ENCODE measurements around the gene SLC9A9. TPM values are rescaled to one million over a fixed set of nuclear protein-coding genes. Genes with fewer than 3 reads are reported as not detected.

SLC9A9 gene
- total and polyA plus RNA-seq, 4 donors = 12.0 to 39.7 (median 19.1) TPM

DNA sequence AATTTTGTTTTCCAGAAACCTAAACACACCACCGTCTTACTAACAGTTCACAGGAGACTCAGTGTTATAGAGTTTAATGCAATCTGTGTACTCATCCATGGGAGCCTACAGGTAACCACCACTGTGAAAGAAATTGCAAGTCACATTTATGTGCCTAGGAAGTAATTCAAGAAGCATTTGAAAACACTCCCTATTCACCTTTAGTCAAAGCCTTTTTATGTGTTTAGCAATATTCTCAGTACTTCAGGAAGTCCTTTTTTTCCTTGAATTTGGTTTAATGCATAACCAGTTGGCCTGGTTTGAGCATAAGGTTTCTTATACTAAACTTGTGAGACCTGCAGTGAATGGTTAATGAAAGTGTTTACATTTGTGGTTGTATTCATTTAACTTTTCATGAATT lies 382.6 kb downstream of the SLC9A9 start:
- H3K36me3 ChIP-seq (ENCODE audit: control insufficient read depth, insufficient read depth, low read length) = no peaks in the 10 kb centered on the region
- H3K9me3 ChIP-seq (ENCODE audit: control insufficient read depth, insufficient read depth, low read length) = no peaks in the 10 kb centered on the region
- no peak overlapping the region for H3K27ac ChIP-seq (ENCODE audit: low read depth, low read length)
- no peak overlapping the region for H3K4me3 ChIP-seq (ENCODE audit: low read depth, low read length)
- H3K4me1 ChIP-seq (ENCODE audit: control insufficient read depth, insufficient read depth, low read length) = no peaks in the 10 kb centered on the region
- no peaks in the 10 kb centered on the region for H3K27me3 ChIP-seq (ENCODE audit: control insufficient read depth, insufficient read depth, low read length)
- WGBS (ENCODE audit: insufficient coverage) = no CpG with 5 or more reads among the region's 1 CpG
- peak in 1 of 6 donors; percentile 79 for DNase-seq (ENCODE audit: low read depth in 4 of 6, low spot score in 6 of 6)

DNA sequence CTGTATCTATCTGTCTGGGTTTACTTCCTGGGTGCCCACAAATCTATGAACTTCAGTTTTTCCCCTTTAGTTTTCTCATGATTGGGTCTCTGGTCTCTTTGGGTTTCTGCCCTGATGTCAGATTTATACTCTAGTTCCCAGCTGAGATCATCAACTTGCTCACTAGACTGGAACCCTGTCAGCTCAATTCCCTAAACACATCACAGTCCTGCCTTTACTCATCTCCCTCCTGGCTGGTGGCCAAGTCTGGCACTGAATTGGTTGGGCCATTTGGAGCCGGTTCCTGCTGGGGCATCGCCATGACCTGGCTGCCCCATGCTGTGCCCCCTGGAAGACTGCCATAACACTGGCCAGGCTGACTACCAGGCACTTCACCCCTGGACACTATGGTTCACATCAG lies 383.4 kb downstream of the SLC9A9 start:
- Histone ChIP-seq H3K4me1 (ENCODE audit: control insufficient read depth, insufficient read depth, low read length) (no peaks in the 10 kb centered on the region), H3K9me3 (ENCODE audit: control insufficient read depth, insufficient read depth, low read length) (no peaks in the 10 kb centered on the region), H3K36me3 (ENCODE audit: control insufficient read depth, insufficient read depth, low read length) (no peaks in the 10 kb centered on the region), H3K27me3 (ENCODE audit: control insufficient read depth, insufficient read depth, low read length) (no peaks in the 10 kb centered on the region), H3K27ac (ENCODE audit: low read depth, low read length) (no peak overlapping the region), H3K4me3 (ENCODE audit: low read depth, low read length) (no peak overlapping the region)
- no peak for DNase-seq (ENCODE audit: low read depth in 4 of 6, low spot score in 6 of 6)
- 19% methylated on average over 2 of the region's 2 CpGs for WGBS (ENCODE audit: insufficient coverage)

DNA sequence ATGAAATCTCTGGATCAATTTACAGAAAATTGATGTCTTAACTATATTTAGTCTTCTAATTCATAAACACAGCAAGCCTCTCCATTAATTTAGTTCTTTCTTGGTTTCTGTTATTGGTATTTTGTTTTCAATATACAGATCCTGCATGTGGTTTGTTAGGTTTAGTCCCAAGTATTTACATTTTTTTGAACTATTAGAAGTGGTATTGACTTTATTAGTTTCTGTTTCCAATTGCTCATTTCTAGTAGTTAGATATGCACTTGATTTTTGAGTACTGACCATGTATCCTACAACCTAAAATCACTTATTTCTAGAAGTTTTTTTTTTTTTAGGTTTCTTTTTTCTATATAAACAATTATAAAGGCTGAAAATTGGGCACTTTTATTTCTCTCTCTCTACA lies 392.8 kb downstream of the SLC9A9 start:
- Histone ChIP-seq H3K27ac (ENCODE audit: low read depth, low read length) (no peak overlapping the region), H3K27me3 (ENCODE audit: control insufficient read depth, insufficient read depth, low read length) (no peaks in the 10 kb centered on the region), H3K4me1 (ENCODE audit: control insufficient read depth, insufficient read depth, low read length) (no peaks in the 10 kb centered on the region), H3K9me3 (ENCODE audit: control insufficient read depth, insufficient read depth, low read length) (peaks cover 2% of the 10 kb centered on the region), H3K36me3 (ENCODE audit: control insufficient read depth, insufficient read depth, low read length) (no peaks in the 10 kb centered on the region), H3K4me3 (ENCODE audit: low read depth, low read length) (no peak overlapping the region)
- no peak for DNase-seq (ENCODE audit: low read depth in 4 of 6, low spot score in 6 of 6)

DNA sequence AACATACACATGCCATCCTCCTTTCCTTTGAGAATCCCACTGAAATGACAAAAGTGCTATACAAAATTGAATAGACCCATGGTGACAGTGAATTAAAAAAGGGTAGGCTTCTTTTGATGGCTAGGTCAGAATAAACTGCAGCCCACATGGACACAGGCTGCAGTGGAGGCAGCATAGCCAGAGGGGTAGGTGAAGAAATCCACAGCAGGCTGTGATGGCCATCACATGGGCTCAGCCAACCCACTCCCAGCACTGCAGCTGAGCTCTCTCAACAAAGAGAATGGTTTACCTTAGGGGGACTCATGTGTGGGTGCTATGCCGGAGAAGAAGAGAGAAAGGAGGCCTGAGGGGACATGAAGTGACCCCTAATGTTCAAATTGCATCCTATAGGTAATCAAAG lies 397.6 kb downstream of the SLC9A9 start:
- peaks cover 2% of the 10 kb centered on the region for H3K9me3 ChIP-seq (ENCODE audit: control insufficient read depth, insufficient read depth, low read length)
- DNase-seq (ENCODE audit: low read depth in 4 of 6, low spot score in 6 of 6) = no peak
- no CpG with 5 or more reads among the region's 1 CpG for WGBS (ENCODE audit: insufficient coverage)
- H3K4me1 ChIP-seq (ENCODE audit: control insufficient read depth, insufficient read depth, low read length) = no peaks in the 10 kb centered on the region
- no peaks in the 10 kb centered on the region for H3K36me3 ChIP-seq (ENCODE audit: control insufficient read depth, insufficient read depth, low read length)
- no peak overlapping the region for H3K27ac ChIP-seq (ENCODE audit: low read depth, low read length)
- H3K27me3 ChIP-seq (ENCODE audit: control insufficient read depth, insufficient read depth, low read length) = no peaks in the 10 kb centered on the region
- H3K4me3 ChIP-seq (ENCODE audit: low read depth, low read length) = no peak overlapping the region

DNA sequence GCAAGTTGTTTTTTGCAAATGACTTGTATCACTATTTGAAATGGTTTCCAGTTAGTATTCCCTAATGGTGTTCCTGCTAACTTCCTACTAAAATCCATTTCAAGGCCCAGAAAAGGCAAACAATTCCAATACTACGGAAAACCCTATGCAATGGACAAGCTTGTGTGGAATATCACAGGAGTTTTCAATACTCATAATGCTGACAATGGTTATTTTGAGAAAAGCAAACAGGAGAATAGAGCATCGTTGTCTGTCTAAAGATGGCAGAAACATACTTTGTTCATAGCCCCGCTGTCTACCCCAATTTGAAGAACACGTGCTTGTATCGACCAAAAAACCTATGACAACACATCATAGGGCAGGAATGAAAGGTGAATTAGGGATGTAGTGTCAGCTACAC lies 400.8 kb downstream of the SLC9A9 start:
- WGBS (ENCODE audit: insufficient coverage) = 96% methylated on average over 3 of the region's 5 CpGs
- H3K4me3 ChIP-seq (ENCODE audit: low read depth, low read length) = no peak overlapping the region
- H3K4me1 ChIP-seq (ENCODE audit: control insufficient read depth, insufficient read depth, low read length) = no peaks in the 10 kb centered on the region
- H3K27me3 ChIP-seq (ENCODE audit: control insufficient read depth, insufficient read depth, low read length) = no peaks in the 10 kb centered on the region
- no peaks in the 10 kb centered on the region for H3K36me3 ChIP-seq (ENCODE audit: control insufficient read depth, insufficient read depth, low read length)
- no peak overlapping the region for H3K27ac ChIP-seq (ENCODE audit: low read depth, low read length)
- no peak for DNase-seq (ENCODE audit: low read depth in 4 of 6, low spot score in 6 of 6)
- H3K9me3 ChIP-seq (ENCODE audit: control insufficient read depth, insufficient read depth, low read length) = no peaks in the 10 kb centered on the region

DNA sequence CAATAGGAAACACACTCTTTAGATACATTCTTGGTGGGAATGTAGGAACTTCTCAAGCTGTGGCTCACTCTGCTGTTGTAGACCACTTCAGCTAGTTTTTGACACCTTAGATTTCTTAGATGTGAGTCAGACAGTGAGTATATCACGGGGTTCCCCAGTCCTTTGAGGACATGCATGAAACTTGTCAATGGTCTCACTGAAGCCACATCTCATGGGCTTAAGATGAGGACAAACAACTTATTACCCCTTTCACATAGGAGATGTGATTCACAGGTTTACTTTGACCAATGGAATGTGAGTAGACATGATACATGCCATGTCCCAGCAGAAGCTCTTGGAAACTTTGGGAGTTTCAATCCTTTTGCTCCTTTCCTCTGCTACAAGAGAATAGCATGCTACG lies 403.1 kb downstream of the SLC9A9 start:
- Histone ChIP-seq H3K27me3 (ENCODE audit: control insufficient read depth, insufficient read depth, low read length) (no peaks in the 10 kb centered on the region), H3K27ac (ENCODE audit: low read depth, low read length) (no peak overlapping the region), H3K4me1 (ENCODE audit: control insufficient read depth, insufficient read depth, low read length) (no peaks in the 10 kb centered on the region), H3K36me3 (ENCODE audit: control insufficient read depth, insufficient read depth, low read length) (no peaks in the 10 kb centered on the region), H3K4me3 (ENCODE audit: low read depth, low read length) (no peak overlapping the region), H3K9me3 (ENCODE audit: control insufficient read depth, insufficient read depth, low read length) (no peaks in the 10 kb centered on the region)
- WGBS (ENCODE audit: insufficient coverage) = 100% methylated on average over 1 of the region's 2 CpGs
- no peak for DNase-seq (ENCODE audit: low read depth in 4 of 6, low spot score in 6 of 6)

DNA sequence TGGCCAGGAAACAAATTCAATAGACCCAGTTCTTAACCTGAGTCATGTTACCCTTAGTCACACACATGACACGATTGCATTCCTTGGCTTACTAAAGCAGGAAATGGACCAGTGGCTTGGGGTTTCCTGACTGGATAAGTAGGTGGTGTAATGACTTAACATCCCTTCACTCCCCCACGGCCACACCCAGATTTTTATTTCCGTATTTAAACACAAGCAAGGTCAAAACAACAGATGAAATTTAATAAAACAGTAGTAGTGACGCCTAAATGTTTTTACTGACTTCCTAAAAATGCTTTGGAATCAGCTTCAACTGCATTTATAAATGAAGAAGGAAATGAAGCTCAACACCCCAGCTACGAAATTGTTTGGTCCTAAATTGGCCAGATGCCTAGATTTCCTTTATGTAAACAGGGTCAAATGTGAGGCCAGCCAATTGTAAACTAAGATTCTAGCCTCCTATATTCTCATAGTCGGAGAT lies 404.4 kb downstream of the SLC9A9 start:
- H3K4me1 ChIP-seq (ENCODE audit: control insufficient read depth, insufficient read depth, low read length) = no peaks in the 10 kb centered on the region
- no peaks in the 10 kb centered on the region for H3K36me3 ChIP-seq (ENCODE audit: control insufficient read depth, insufficient read depth, low read length)
- DNase-seq (ENCODE audit: low read depth in 4 of 6, low spot score in 6 of 6) = no peak
- H3K9me3 ChIP-seq (ENCODE audit: control insufficient read depth, insufficient read depth, low read length) = no peaks in the 10 kb centered on the region
- no peaks in the 10 kb centered on the region for H3K27me3 ChIP-seq (ENCODE audit: control insufficient read depth, insufficient read depth, low read length)
- no peak overlapping the region for H3K27ac ChIP-seq (ENCODE audit: low read depth, low read length)
- WGBS (ENCODE audit: insufficient coverage) = no CpG with 5 or more reads among the region's 6 CpGs
- H3K4me3 ChIP-seq (ENCODE audit: low read depth, low read length) = no peak overlapping the region

DNA sequence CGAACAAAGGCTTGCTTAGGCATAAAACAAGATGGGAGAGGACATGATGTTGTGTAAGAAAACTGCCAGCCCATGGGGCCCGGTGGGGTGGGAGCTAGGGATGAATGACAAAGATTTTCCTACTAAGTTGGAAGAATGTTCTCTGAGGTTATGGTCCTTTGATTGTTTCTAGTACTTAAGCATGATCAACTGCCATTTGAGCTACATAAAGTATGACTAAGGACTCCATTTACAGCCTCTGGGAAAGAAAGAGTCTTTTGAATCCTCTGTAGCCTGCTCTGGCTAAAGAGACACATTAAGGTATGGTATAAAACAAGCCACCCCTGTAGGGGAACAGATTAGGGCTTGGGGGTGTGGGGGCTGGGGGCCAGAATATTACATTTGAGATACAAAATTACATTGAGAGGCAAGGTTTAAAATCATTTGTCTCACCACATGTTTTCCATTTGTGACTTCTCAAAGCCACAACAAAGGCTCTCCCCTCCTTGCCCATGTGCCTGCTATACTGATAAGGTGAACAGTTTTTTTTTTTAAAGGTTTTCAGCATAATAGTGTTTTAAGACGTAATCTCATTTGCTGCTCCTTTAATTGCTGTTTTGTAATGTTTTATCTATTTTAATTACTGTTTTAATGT lies 405.3 kb downstream of the SLC9A9 start:
- DNase-seq (ENCODE audit: low read depth in 4 of 6, low spot score in 6 of 6) = no peak
- Histone ChIP-seq H3K4me3 (ENCODE audit: low read depth, low read length) (no peak overlapping the region), H3K4me1 (ENCODE audit: control insufficient read depth, insufficient read depth, low read length) (no peaks in the 10 kb centered on the region), H3K27ac (ENCODE audit: low read depth, low read length) (no peak overlapping the region), H3K36me3 (ENCODE audit: control insufficient read depth, insufficient read depth, low read length) (no peaks in the 10 kb centered on the region), H3K9me3 (ENCODE audit: control insufficient read depth, insufficient read depth, low read length) (no peaks in the 10 kb centered on the region), H3K27me3 (ENCODE audit: control insufficient read depth, insufficient read depth, low read length) (no peaks in the 10 kb centered on the region)
- WGBS (ENCODE audit: insufficient coverage) = 76% methylated on average over 2 of the region's 3 CpGs

DNA sequence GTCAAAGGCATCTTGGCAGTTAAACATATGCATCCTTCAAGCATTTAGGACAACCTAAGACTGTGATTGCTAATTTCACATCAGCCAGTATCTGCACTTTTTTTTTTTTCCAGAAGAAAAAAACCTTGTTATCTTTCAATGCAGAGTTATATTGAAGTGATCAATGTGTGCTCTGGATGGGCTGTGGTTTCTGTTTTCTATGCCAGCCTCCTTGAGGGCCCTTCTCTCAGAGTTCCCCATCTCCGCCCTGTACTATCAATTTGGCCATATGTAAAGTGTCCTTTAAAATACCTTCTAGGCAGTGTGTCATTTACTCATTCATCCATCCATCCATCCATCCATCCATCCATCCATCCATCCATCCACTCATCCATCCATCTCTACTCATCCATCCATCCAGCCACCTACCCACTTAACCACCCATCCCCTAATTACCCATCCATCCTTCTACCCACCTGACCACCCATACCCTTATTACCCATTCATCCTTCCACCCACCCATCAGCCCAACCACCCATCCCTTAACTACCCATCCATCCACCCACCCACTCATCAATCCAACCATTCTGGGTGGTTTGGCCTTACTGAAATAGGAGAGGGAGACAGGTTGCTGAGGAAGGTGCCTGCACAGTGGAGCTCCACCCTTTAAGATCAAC lies 406.6 kb downstream of the SLC9A9 start:
- Histone ChIP-seq H3K36me3 (ENCODE audit: control insufficient read depth, insufficient read depth, low read length) (no peaks in the 10 kb centered on the region), H3K4me3 (ENCODE audit: low read depth, low read length) (no peak overlapping the region), H3K27ac (ENCODE audit: low read depth, low read length) (no peak overlapping the region), H3K27me3 (ENCODE audit: control insufficient read depth, insufficient read depth, low read length) (no peaks in the 10 kb centered on the region), H3K9me3 (ENCODE audit: control insufficient read depth, insufficient read depth, low read length) (no peaks in the 10 kb centered on the region), H3K4me1 (ENCODE audit: control insufficient read depth, insufficient read depth, low read length) (no peaks in the 10 kb centered on the region)
- no CpG with 5 or more reads among the region's 1 CpG for WGBS (ENCODE audit: insufficient coverage)
- DNase-seq (ENCODE audit: low read depth in 4 of 6, low spot score in 6 of 6) = no peak

DNA sequence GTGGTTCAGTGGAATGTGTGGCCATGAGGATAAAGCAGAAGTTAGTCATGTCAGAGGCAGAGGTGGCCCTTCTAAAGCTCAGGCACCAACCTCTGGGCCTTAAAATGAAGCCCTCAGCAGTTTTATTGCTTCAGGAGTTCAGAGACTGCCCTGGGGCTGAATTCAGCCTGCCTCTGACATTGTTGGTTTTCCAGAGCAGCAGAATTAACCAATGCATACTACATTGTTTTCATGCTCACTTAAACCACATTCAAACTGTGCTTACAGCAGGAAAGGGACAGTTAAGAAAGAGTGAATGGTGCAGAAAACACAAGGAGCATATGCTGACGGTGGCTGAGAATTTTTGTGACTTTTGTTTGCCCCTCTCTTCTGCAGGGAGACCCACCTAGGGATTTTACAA lies 408.5 kb downstream of the SLC9A9 start:
- Histone ChIP-seq H3K4me1 (ENCODE audit: control insufficient read depth, insufficient read depth, low read length) (no peaks in the 10 kb centered on the region), H3K27ac (ENCODE audit: low read depth, low read length) (no peak overlapping the region), H3K9me3 (ENCODE audit: control insufficient read depth, insufficient read depth, low read length) (no peaks in the 10 kb centered on the region), H3K36me3 (ENCODE audit: control insufficient read depth, insufficient read depth, low read length) (no peaks in the 10 kb centered on the region), H3K27me3 (ENCODE audit: control insufficient read depth, insufficient read depth, low read length) (no peaks in the 10 kb centered on the region), H3K4me3 (ENCODE audit: low read depth, low read length) (no peak overlapping the region)
- 50% methylated on average over 1 of the region's 1 CpG for WGBS (ENCODE audit: insufficient coverage)
- peak in 1 of 6 donors; percentile 78 for DNase-seq (ENCODE audit: low read depth in 4 of 6, low spot score in 6 of 6)
